Choroid plexus epithelial cell (primary cell): ENCODE measurements around the gene KPTN.
"Not testable (repeated sequence)": the region's sequence is repeated elsewhere in the genome, so short reads cannot be mapped to it uniquely, and the experiment has no call there.

Source experiments
- DNase-seq: peaks from one replicate; pipeline ENCODE4 v3.0.0-alpha.2; 2010; ENCODE audit warnings: low read depth
- H3K4me3 ChIP-seq: 2 replicates; pipeline ENCODE4 v1.5.1; 2011; ENCODE audit warnings: low read depth, mild to moderate bottlenecking, control low read depth, low read length, moderate library complexity
- CTCF ChIP-seq: conservative IDR thresholded peaks from 2 replicates; pipeline ENCODE4 v1.5.1; 2011; ENCODE audit warnings: low read depth, mild to moderate bottlenecking, control low read depth, inconsistent platforms, low read length, moderate library complexity

KPTN gene

DNA sequence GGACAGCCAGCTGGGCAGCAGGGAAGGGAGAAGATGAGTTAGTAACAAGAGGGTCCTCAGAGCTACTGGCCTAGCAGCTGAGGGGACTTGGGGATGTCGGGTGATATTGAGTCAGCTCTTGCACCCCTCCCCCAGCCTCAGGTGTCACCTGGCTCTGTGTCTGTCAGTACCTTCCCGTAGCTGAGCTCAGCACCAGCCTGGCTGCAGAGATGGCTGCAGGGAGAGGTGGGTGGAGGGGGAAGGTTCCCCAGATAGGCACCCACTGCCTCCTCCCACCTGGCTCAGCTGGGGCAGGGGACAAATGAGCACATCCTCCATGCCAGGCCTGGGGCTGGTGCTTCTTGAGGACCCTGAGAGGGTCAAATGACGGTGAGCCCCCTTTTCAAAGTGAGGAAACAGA, 6.8 kb upstream of the KPTN start:
- no peak overlapping the region for H3K4me3 ChIP-seq
- no peak for DNase-seq
- no peak for TF ChIP-seq CTCF

- DNase-seq: no peak
- no peak for TF ChIP-seq CTCF
- H3K4me3 ChIP-seq: no peak overlapping the region
Measured at GRCh38 chr19:47490031-47490430, 6.0 kb upstream of the KPTN start.

- H3K4me3 ChIP-seq: no peak overlapping the region
- TF ChIP-seq CTCF: no peak
- no peak for DNase-seq
Measured at GRCh38 chr19:47489072-47489914, 5.3 kb upstream of the KPTN start.

DNA sequence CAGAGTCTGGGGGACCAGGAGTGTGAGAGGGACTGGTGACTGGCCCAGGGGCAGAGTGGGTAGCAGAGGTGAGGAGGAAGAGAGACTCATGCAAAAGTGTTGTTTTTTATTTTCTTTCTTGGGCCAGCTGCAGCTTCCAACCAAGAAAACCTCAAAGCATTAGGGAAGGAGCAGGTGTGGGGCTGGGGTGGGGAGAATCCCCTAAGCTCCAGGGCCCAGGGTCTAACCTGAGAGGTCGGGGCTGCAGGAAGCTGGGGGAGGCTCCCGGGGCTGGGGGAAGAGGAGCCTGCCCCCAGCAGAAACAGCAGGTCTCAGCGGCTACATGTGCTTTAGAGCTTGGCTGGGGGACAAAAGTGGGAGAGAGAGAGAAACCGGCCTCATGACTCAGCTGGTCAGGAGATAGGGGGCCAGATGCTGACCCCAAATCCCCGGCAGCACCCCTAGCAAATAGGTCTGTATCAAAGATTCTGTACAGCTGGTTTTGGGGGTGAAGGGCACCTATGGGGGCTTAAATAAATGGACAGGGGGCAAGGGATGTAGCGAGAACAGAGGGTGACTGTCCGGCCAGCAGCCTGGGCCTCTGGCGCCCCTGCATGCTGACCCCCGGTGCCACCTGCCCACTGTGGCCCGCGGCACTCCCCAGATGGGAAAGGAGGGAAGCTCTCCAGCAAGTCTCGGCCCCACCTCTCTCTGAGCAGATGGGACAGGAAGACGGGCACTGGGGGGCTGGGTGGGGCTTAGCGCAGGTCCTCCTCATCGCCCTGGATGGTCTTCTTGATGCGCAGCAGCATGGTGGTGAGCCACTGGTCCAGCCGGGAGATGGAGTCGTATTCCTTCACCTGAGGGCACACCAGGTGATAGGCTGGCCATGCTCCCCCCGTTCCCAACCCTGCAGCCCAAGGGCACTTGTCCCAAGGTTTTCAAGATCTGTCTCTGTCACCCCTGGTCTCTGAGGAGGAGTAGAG, 3.8 kb upstream of the KPTN start:
- TF ChIP-seq CTCF: no peak
- no peak overlapping the region for H3K4me3 ChIP-seq
- no peak for DNase-seq

DNA sequence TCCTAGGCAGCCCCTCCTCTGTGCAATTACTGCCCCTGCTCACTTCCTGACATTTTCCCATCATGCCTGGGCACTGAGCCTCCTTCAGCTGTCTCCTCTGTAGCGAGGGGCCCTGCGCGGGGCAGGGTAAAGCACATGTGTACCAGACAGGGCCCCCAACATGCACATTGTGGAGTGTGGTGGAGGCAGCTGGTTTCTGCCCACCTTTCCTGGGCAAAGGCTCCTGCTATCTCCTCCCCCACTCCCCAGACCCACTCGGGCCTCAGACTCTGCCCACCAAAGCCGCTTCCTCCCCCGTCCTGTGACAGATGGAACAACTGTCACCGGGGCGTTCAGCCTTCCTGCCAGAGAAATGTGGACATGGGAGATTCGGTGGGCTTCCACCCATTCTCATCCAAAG, 2.9 kb upstream of the KPTN start:
- no peak for TF ChIP-seq CTCF
- H3K4me3 ChIP-seq: no peak overlapping the region
- DNase-seq: no peak

DNA sequence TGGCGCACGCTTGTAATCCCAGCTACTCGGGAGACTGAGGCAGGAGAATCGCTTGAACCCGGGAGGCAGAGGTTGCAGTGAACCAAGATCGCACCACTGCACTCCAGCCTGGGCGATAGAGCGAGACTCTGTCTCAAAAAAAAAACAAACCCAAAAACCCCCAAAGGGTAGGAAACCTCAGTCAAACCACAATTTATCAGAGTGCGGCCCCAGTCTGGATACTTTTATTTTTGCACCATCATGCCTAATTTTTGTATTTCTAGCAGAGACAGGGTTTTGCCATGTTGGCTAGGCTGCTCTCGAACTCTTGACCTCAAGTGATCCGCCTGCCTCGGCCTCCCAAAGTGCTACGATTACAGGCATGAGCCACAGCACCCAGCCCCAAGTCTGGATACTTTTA, 2.2 kb upstream of the KPTN start:
- DNase-seq, H3K4me3 ChIP-seq: not testable (repeated sequence)

DNA sequence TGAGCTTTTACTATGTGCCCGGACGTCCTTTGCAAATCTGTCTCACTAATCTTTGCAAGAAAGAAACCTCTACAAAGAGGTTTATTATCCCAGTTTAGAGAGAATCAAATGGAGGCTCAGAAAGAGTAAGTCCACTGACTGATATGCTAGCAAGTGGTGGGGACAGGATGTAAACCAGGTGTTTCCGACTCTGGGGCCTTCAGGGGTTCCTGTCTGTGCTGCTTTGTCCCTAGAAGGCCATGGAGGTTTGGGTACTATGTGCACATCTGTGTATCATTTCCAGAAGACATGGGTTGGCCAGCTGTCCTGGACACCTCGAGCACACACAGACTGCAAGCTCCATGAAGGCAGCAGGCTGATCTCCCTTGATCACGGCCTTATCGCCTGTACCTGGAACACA, 1.2 kb upstream of the KPTN start:
- DNase-seq: no peak
- H3K4me3 ChIP-seq: no peak overlapping the region

More for the DNA sequence above, 1.2 kb upstream of the KPTN start:
- no peak for TF ChIP-seq CTCF
